ENCODE measurements around the gene MAML2.

The MAML2 gene

DNA sequence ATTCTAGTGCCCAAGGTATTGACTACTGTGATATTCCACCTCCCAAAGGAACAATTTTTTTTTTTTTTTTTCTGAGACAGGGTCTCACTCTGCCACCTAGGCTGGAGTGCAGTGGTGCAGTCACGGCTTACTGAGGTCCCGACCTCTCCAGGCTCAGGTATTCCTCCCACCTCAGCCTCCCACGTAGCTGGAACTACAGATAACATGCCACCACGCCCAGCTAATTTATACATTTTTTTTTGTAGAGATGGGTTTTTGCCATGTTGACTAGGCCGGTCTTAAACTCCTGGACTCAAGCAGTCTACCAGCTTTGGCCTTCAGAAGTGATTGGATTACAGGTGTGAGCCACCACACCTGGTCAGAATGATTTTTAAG lies 33.4 kb downstream of the MAML2 start:
- Histone ChIP-seq H3K79me2 (ENCODE audit: low read length) (peaks cover 91% of the 10 kb centered on the region), H3K27ac (ENCODE audit: low read length) (no peak overlapping the region), H3K9ac (ENCODE audit: low read length) (no peak overlapping the region), H3K4me1 (ENCODE audit: low read length) (peaks cover 4% of the 10 kb centered on the region), H3K4me3 (ENCODE audit: low read length) (no peak overlapping the region), H3K9me2 (replicated peaks; ENCODE audit: insufficient read depth, low read length) (no peaks in the 10 kb centered on the region), H3K27me3 (replicated peaks; ENCODE audit: insufficient read depth, low read length) (no peaks in the 10 kb centered on the region), H3K4me2 (ENCODE audit: low read depth, low read length) (no peak overlapping the region), H3K36me3 (replicated peaks; ENCODE audit: insufficient read depth, low read length) (no peaks in the 10 kb centered on the region), H4K20me1 (ENCODE audit: insufficient read depth, low read length) (no peaks in the 10 kb centered on the region; the same call in 1 of the 2 replicates), H3F3A (ENCODE audit: insufficient read depth, low read length) (no peaks in the 10 kb centered on the region), H2AFZ (ENCODE audit: low read length) (no peak overlapping the region), H3K9me3 (replicated peaks; ENCODE audit: insufficient read depth, low read length) (no peaks in the 10 kb centered on the region)
- no peak for DNase-seq
- TF ChIP-seq EZH2 (optimal IDR thresholded peaks at IDR 0.05; ENCODE audit: low read depth, low read length) (no peak), EZH2phosphoT487 (IDR thresholded peaks at IDR 0.05; ENCODE audit: low read length) (no peak)
- TF ChIP-seq, protein P1, sequence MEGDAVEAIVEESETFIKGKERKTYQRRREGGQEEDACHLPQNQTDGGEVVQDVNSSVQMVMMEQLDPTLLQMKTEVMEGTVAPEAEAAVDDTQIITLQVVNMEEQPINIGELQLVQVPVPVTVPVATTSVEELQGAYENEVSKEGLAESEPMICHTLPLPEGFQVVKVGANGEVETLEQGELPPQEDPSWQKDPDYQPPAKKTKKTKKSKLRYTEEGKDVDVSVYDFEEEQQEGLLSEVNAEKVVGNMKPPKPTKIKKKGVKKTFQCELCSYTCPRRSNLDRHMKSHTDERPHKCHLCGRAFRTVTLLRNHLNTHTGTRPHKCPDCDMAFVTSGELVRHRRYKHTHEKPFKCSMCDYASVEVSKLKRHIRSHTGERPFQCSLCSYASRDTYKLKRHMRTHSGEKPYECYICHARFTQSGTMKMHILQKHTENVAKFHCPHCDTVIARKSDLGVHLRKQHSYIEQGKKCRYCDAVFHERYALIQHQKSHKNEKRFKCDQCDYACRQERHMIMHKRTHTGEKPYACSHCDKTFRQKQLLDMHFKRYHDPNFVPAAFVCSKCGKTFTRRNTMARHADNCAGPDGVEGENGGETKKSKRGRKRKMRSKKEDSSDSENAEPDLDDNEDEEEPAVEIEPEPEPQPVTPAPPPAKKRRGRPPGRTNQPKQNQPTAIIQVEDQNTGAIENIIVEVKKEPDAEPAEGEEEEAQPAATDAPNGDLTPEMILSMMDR (IDR thresholded peaks at IDR 0.05; ENCODE audit: low read length) = no peak

DNA sequence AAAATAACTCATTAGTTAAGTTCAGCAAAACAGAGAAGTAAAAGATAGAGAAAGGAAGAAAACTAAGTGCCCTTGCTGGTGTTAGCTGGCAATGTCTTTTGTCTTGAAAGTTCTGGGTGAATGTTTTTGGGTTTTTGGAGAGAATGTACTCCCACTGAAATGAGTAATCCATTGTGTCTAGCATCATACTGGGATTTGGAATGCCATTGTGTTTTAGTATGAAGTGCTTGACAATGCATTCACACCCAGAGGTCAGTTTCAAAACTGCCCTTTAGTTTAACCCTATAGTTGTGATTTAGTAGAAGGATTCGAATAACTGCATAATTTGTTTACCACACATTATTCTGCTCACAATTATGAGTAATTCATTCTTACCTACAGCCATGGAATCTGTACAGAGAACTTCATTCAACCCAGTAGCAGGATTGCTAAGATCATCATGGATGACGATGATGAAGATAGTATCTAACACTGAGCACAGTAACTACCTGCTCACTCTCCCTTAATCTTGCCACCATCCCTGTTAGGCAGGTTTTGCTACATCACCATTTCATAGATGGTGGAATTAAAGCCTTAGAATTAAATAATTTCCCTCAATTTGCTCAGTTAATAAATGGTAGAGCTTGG lies 33.9 kb downstream of the MAML2 start:
- Histone ChIP-seq H3K4me2 (ENCODE audit: low read depth, low read length) (no peak overlapping the region), H3K36me3 (replicated peaks; ENCODE audit: insufficient read depth, low read length) (no peaks in the 10 kb centered on the region), H3K4me1 (ENCODE audit: low read length) (no peaks in the 10 kb centered on the region), H3K4me3 (ENCODE audit: low read length) (no peak overlapping the region), H3F3A (ENCODE audit: insufficient read depth, low read length) (no peaks in the 10 kb centered on the region), H3K79me2 (ENCODE audit: low read length) (peaks cover 91% of the 10 kb centered on the region), H3K27me3 (replicated peaks; ENCODE audit: insufficient read depth, low read length) (no peaks in the 10 kb centered on the region), H3K27ac (ENCODE audit: low read length) (no peak overlapping the region), H2AFZ (ENCODE audit: low read length) (no peak overlapping the region), H3K9me3 (replicated peaks; ENCODE audit: insufficient read depth, low read length) (no peaks in the 10 kb centered on the region), H4K20me1 (ENCODE audit: insufficient read depth, low read length) (no peaks in the 10 kb centered on the region; the same call in 1 of the 2 replicates), H3K9me2 (replicated peaks; ENCODE audit: insufficient read depth, low read length) (no peaks in the 10 kb centered on the region), H3K9ac (ENCODE audit: low read length) (no peak overlapping the region)
- DNase-seq = no peak
- TF ChIP-seq EZH2phosphoT487 (IDR thresholded peaks at IDR 0.05; ENCODE audit: low read length) (no peak), EZH2 (optimal IDR thresholded peaks at IDR 0.05; ENCODE audit: low read depth, low read length) (no peak)
- TF ChIP-seq, protein P1 (IDR thresholded peaks at IDR 0.05; ENCODE audit: low read length) = no peak

DNA sequence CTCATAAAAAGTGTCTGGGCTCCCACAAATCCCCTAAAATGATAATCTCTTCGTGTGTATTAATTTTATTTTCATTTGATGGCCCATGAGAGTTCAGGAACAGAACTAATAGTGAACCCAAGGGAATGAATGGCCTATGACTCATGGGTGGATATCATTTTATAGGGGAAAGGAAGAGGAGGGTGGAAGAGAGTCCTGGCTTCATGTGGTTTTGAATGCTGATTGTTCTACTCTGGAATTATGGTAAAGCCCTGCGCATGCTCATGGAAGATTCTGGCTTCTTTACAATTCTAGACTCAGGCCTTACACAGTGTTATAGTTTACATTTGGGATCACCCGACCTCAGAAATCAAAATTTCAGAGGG lies 35.2 kb downstream of the MAML2 start:
- Histone ChIP-seq H3K9me3 (replicated peaks; ENCODE audit: insufficient read depth, low read length) (no peaks in the 10 kb centered on the region), H3K4me3 (ENCODE audit: low read length) (no peak overlapping the region), H3K36me3 (replicated peaks; ENCODE audit: insufficient read depth, low read length) (no peaks in the 10 kb centered on the region), H3K27me3 (replicated peaks; ENCODE audit: insufficient read depth, low read length) (no peaks in the 10 kb centered on the region), H4K20me1 (ENCODE audit: insufficient read depth, low read length) (no peaks in the 10 kb centered on the region; the same call in 1 of the 2 replicates), H3K79me2 (ENCODE audit: low read length) (peaks cover 93% of the 10 kb centered on the region), H3F3A (ENCODE audit: insufficient read depth, low read length) (no peaks in the 10 kb centered on the region), H2AFZ (ENCODE audit: low read length) (no peak overlapping the region), H3K4me1 (ENCODE audit: low read length) (no peaks in the 10 kb centered on the region), H3K9me2 (replicated peaks; ENCODE audit: insufficient read depth, low read length) (no peaks in the 10 kb centered on the region), H3K9ac (ENCODE audit: low read length) (no peak overlapping the region), H3K27ac (ENCODE audit: low read length) (no peak overlapping the region), H3K4me2 (ENCODE audit: low read depth, low read length) (no peak overlapping the region)
- DNase-seq = no peak
- TF ChIP-seq EZH2phosphoT487 (IDR thresholded peaks at IDR 0.05; ENCODE audit: low read length) (no peak), EZH2 (optimal IDR thresholded peaks at IDR 0.05; ENCODE audit: low read depth, low read length) (no peak)
- TF ChIP-seq, protein P1 (IDR thresholded peaks at IDR 0.05; ENCODE audit: low read length) = no peak

All from MM.1S (cell line).